GM23338 (cell line): Measurements from ENCODE around the gene HADHB. TPM values are rescaled to one million over a fixed set of nuclear protein-coding genes. Genes with fewer than 3 reads are reported as not detected.
"Not testable (repeated sequence)": the region's sequence is repeated elsewhere in the genome, so short reads cannot be mapped to it uniquely, and the experiment has no call there.

ENCODE experiments used
- ATAC-seq: fragments of 200-7000 bp; cut with Tn5 transposase; 3 replicates; pipeline ENCODE4 v1.9.1; 2020
- DNase-seq: peaks from one replicate; pipeline ENCODE4 v3.0.0-alpha.2; 2015; ENCODE audit warnings: low spot score
- H2AFZ ChIP-seq: fragments of 200-600 bp; sonication (generic); 2 replicates; pipeline ENCODE4 v1.8.0; 2016; ENCODE audit warnings: antibody characterized with exemption, mild to moderate bottlenecking, moderate library complexity
- H3F3A ChIP-seq: fragments of 200-600 bp; sonication (generic); replicated peaks from 2 replicates; pipeline ENCODE4 v1.8.0; 2017; ENCODE audit warnings: antibody characterized with exemption, mixed run types, low read depth
- H3K27ac ChIP-seq: fragments of 200-600 bp; sonication (generic); 2 replicates; pipeline ENCODE4 v1.6.1; 2016; ENCODE audit warnings: low read depth
- H3K27me3 ChIP-seq: fragments of 200-600 bp; sonication (generic); 2 replicates; pipeline ENCODE4 v1.8.0; 2016; ENCODE audit warnings: mild to moderate bottlenecking, mixed run types, moderate library complexity; ENCODE audit not compliant: insufficient read depth
- H3K36me3 ChIP-seq: fragments of 200-600 bp; sonication (generic); 2 replicates; pipeline ENCODE4 v1.8.0; 2016; ENCODE audit warnings: mild to moderate bottlenecking; ENCODE audit not compliant: insufficient read depth
- H3K4me1 ChIP-seq: fragments of 200-600 bp; sonication (generic); 2 replicates; pipeline ENCODE4 v1.8.0; 2016; ENCODE audit warnings: mild to moderate bottlenecking, moderate library complexity; ENCODE audit not compliant: insufficient read depth
- H3K4me2 ChIP-seq: fragments of 200-600 bp; sonication (generic); 2 replicates; pipeline ENCODE4 v1.7.1; 2017; ENCODE audit warnings: mixed run types
- H3K4me3 ChIP-seq: fragments of 200-600 bp; sonication (generic); 2 replicates; pipeline ENCODE4 v1.6.1; 2016; ENCODE audit warnings: mixed run types
- H3K79me2 ChIP-seq: fragments of 200-600 bp; sonication (generic); replicated peaks from 2 replicates; pipeline ENCODE4 v1.8.0; 2017; ENCODE audit warnings: mild to moderate bottlenecking; ENCODE audit not compliant: insufficient read depth
- H3K9me2 ChIP-seq: fragments of 200-600 bp; sonication (generic); 2 replicates; pipeline ENCODE4 v1.8.0; 2017; ENCODE audit not compliant: insufficient read depth
- H4K20me1 ChIP-seq: fragments of 200-600 bp; sonication (generic); replicated peaks from 2 replicates; pipeline ENCODE4 v1.8.0; 2017; ENCODE audit warnings: mild to moderate bottlenecking; ENCODE audit not compliant: insufficient read depth
- H3K27ac Mint-ChIP-seq: 2 replicates; pipeline ENCODE4 v1.8.0; 2020; ENCODE audit warnings: inconsistent platforms, mild to moderate bottlenecking, moderate library complexity, mixed read lengths
- H3K27me3 Mint-ChIP-seq: 3 replicates; pipeline ENCODE4 v1.8.0; 2022; ENCODE audit warnings: low read depth, mild to moderate bottlenecking, moderate library complexity, mixed read lengths, inconsistent platforms; ENCODE audit not compliant: insufficient read depth, poor library complexity
- H3K36me3 Mint-ChIP-seq: 3 replicates; pipeline ENCODE4 v1.8.0; 2021; ENCODE audit warnings: low read depth, mild to moderate bottlenecking, inconsistent platforms, moderate library complexity, mixed read lengths
- H3K4me1 Mint-ChIP-seq: 3 replicates; pipeline ENCODE4 v1.8.0; 2020; ENCODE audit warnings: mild to moderate bottlenecking, inconsistent platforms, mixed read lengths
- H3K4me3 Mint-ChIP-seq: 3 replicates; pipeline ENCODE4 v1.8.0; 2021; ENCODE audit warnings: moderate library complexity, mild to moderate bottlenecking, inconsistent platforms, mixed read lengths
- H3K9me3 Mint-ChIP-seq: 3 replicates; pipeline ENCODE4 v1.8.0; 2020; ENCODE audit warnings: moderate library complexity, mild to moderate bottlenecking, inconsistent platforms, mixed read lengths
- CREB1 ChIP-seq: fragments of 250-450 bp; sonication (Bioruptor Pico); IDR thresholded peaks from 2 replicates; pipeline ENCODE4 v1.5.0; 2020; ENCODE audit warnings: low read depth, mild to moderate bottlenecking, moderate library complexity
- EZH2 ChIP-seq: fragments of 200-600 bp; sonication (generic); IDR thresholded peaks from one replicate; pipeline ENCODE4 v1.8.0; 2017; ENCODE audit warnings: antibody characterized with exemption, mild to moderate bottlenecking, low read depth; ENCODE audit not compliant: unreplicated experiment
- EZH2phosphoT487 ChIP-seq: fragments of 200-600 bp; sonication (generic); IDR thresholded peaks from one replicate; pipeline ENCODE4 v1.8.1; 2018; ENCODE audit warnings: antibody characterized with exemption; ENCODE audit not compliant: unreplicated experiment
- JUNB ChIP-seq: IDR thresholded peaks from one replicate; pipeline ENCODE4 v1.6.1; 2016; ENCODE audit warnings: antibody characterized with exemption; ENCODE audit not compliant: unreplicated experiment
- NANOG ChIP-seq: IDR thresholded peaks from 2 replicates; pipeline ENCODE4 v1.6.1; 2016; ENCODE audit warnings: antibody characterized with exemption, borderline replicate concordance
- POLR2AphosphoS5 ChIP-seq: IDR thresholded peaks from 2 replicates; pipeline ENCODE4 v1.6.1; 2016; ENCODE audit warnings: antibody characterized with exemption, low read depth
- polyA plus RNA-seq: library from polyadenylated mRNA; unstranded; fragments of >200 nt; fragmentation: Nextera tagmentation; extraction: Ambion mirVana; gene quantifications from 2 replicates; pipeline ENCODE4 v1.2.1, GENCODE V29; 2016
- total RNA-seq: library from RNA; depleted of rRNA; stranded (reverse); fragments of >200 nt; shearing (Covaris generic); gene quantifications from 2 replicates; pipeline ENCODE4 v1.2.3, GENCODE V29; 2014
- TF ChIP-seq, protein P1 (sequence below), 2 experiments: fragments of 200-600 bp in 1 of 2; sonication (generic) in 1 of 2; conservative IDR thresholded peaks; 2 replicates each; pipeline versions ENCODE4 v1.5.1 to v1.6.1; 2016 to 2017; ENCODE audit warnings: antibody characterized with exemption in 2 of 2, low read depth in 2 of 2, mild to moderate bottlenecking in 2 of 2, moderate library complexity in 1 of 2
- TF ChIP-seq, protein P2 (sequence below): IDR thresholded peaks from one replicate; pipeline ENCODE4 v1.6.1; 2018; ENCODE audit warnings: antibody characterized with exemption; ENCODE audit not compliant: unreplicated experiment
- TF ChIP-seq, protein P3 (sequence below): IDR thresholded peaks from 2 replicates; pipeline ENCODE4 v1.6.1; 2016; ENCODE audit warnings: antibody characterized with exemption

Gene HADHB
- total and polyA plus RNA-seq, 2 experiments from 2014 or later = 41.1 to 43.4 TPM

DNA sequence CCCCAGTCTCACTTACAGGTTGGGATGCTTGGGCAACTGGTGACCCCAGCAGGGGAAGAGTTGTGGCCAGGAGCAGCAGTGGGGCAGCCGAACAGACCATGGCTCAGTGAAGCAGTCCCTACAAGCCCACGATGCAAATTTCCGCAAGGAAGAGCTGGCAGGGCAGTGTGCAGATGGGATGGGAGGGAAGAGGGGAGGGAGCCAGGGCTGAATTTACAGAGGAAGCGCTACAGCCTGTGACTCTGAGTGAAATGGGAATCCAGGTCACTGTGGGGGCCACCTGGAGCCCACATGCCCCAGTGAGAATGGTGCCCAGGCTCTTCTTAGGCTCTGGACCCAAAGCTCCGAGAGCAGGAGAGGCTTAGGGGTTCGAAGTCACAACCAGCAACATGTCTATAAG is 74.2 kb downstream of the HADHB start:
- DNase-seq (peak; percentile 44), ATAC-seq (peak; percentile 38)
- no peak overlapping the region; the same call in 1 of the 2 replicates for H3K27ac Mint-ChIP-seq
- Histone ChIP-seq H3K4me1 (peaks cover 2% of the 10 kb centered on the region; the same call in 1 of the 2 replicates), H3K4me2 (peak overlapping the region; percentile 64), H3K27ac (no peak overlapping the region), H3K79me2 (no peaks in the 10 kb centered on the region), H3K27me3 (no peaks in the 10 kb centered on the region), H3F3A (no peaks in the 10 kb centered on the region), H2AFZ (peak overlapping the region; percentile 67), H4K20me1 (no peaks in the 10 kb centered on the region), H3K4me3 (peak overlapping the region; percentile 38; the same call in 1 of the 2 replicates), H3K9me2 (no peaks in the 10 kb centered on the region), H3K36me3 (no peaks in the 10 kb centered on the region)
- no peaks in the 10 kb centered on the region for H3K36me3 Mint-ChIP-seq
- H3K9me3 Mint-ChIP-seq = no peaks in the 10 kb centered on the region
- peaks cover 36% of the 10 kb centered on the region for H3K4me1 Mint-ChIP-seq
- peak overlapping the region; percentile 49 for H3K4me3 Mint-ChIP-seq
- TF ChIP-seq, protein P1, sequence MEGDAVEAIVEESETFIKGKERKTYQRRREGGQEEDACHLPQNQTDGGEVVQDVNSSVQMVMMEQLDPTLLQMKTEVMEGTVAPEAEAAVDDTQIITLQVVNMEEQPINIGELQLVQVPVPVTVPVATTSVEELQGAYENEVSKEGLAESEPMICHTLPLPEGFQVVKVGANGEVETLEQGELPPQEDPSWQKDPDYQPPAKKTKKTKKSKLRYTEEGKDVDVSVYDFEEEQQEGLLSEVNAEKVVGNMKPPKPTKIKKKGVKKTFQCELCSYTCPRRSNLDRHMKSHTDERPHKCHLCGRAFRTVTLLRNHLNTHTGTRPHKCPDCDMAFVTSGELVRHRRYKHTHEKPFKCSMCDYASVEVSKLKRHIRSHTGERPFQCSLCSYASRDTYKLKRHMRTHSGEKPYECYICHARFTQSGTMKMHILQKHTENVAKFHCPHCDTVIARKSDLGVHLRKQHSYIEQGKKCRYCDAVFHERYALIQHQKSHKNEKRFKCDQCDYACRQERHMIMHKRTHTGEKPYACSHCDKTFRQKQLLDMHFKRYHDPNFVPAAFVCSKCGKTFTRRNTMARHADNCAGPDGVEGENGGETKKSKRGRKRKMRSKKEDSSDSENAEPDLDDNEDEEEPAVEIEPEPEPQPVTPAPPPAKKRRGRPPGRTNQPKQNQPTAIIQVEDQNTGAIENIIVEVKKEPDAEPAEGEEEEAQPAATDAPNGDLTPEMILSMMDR (conservative IDR thresholded peaks at IDR 0.05; ENCODE audit: low read depth in 2 of 2) = no peak
- no peak for TF ChIP-seq CREB1 (CRISPR knock-in tag)
- TF ChIP-seq NANOG = no peak
- no peak for TF ChIP-seq POLR2AphosphoS5
- TF ChIP-seq JUNB = no peak
- TF ChIP-seq, protein P2, sequence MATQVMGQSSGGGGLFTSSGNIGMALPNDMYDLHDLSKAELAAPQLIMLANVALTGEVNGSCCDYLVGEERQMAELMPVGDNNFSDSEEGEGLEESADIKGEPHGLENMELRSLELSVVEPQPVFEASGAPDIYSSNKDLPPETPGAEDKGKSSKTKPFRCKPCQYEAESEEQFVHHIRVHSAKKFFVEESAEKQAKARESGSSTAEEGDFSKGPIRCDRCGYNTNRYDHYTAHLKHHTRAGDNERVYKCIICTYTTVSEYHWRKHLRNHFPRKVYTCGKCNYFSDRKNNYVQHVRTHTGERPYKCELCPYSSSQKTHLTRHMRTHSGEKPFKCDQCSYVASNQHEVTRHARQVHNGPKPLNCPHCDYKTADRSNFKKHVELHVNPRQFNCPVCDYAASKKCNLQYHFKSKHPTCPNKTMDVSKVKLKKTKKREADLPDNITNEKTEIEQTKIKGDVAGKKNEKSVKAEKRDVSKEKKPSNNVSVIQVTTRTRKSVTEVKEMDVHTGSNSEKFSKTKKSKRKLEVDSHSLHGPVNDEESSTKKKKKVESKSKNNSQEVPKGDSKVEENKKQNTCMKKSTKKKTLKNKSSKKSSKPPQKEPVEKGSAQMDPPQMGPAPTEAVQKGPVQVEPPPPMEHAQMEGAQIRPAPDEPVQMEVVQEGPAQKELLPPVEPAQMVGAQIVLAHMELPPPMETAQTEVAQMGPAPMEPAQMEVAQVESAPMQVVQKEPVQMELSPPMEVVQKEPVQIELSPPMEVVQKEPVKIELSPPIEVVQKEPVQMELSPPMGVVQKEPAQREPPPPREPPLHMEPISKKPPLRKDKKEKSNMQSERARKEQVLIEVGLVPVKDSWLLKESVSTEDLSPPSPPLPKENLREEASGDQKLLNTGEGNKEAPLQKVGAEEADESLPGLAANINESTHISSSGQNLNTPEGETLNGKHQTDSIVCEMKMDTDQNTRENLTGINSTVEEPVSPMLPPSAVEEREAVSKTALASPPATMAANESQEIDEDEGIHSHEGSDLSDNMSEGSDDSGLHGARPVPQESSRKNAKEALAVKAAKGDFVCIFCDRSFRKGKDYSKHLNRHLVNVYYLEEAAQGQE = no peak
- no peak for TF ChIP-seq EZH2phosphoT487
- TF ChIP-seq, protein P3, sequence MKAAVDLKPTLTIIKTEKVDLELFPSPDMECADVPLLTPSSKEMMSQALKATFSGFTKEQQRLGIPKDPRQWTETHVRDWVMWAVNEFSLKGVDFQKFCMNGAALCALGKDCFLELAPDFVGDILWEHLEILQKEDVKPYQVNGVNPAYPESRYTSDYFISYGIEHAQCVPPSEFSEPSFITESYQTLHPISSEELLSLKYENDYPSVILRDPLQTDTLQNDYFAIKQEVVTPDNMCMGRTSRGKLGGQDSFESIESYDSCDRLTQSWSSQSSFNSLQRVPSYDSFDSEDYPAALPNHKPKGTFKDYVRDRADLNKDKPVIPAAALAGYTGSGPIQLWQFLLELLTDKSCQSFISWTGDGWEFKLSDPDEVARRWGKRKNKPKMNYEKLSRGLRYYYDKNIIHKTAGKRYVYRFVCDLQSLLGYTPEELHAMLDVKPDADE = no peak
- no peak for TF ChIP-seq EZH2
- H3K27me3 Mint-ChIP-seq = peaks cover 12% of the 10 kb centered on the region

DNA sequence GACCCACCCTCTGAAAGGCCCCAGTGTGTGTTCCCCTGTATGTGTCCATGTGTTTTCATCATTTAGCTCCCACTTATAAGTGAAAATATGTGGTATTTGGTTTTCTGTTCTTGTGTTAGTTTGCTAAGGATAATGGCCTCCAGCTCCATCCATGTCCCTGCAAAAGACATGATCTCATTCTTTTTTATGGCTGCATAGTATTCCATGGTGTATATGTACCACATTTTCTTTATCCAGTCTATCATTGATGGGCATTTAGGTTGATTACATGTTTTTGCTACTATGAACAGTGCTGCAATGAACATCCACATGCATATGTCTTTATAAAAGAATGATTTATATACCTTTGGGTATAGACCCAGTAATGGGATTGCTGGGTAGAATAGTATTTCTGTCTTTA is 79.7 kb downstream of the HADHB start:
- not testable (repeated sequence) for H3K4me1 ChIP-seq, H3K27me3 ChIP-seq, H3K4me3 ChIP-seq, H3K27ac Mint-ChIP-seq, DNase-seq, H2AFZ ChIP-seq, H3K4me2 ChIP-seq, H3K27ac ChIP-seq, H3K9me2 ChIP-seq, H4K20me1 ChIP-seq, H3K9me3 Mint-ChIP-seq, H3K27me3 Mint-ChIP-seq, H3K4me1 Mint-ChIP-seq, H3K36me3 Mint-ChIP-seq, H3K36me3 ChIP-seq, H3K4me3 Mint-ChIP-seq, H3K79me2 ChIP-seq, H3F3A ChIP-seq, ATAC-seq
